ENCODE measurements around the gene MAP4K4.

GRCh38 chr2:101773137-101773536 lies 75.6 kb downstream of the MAP4K4 start:
- TF ChIP-seq CTCF (IDR thresholded peaks at IDR 0.05) (no peak), POLR2A (IDR thresholded peaks at IDR 0.05) (no peak)
